OCI-LY7 (cell line): ENCODE measurements around the gene DNER. TPM values are rescaled to one million over a fixed set of nuclear protein-coding genes. Genes with fewer than 3 reads are reported as not detected.

Source experiments
- BruUV-seq: library from RNA; stranded (reverse); fragments of 400-500 nt; replicated peaks from 2 replicates; lab custom pipeline; 2021; lab: Mats Ljungman, UMichigan
- CTCF ChIA-PET: fragments of 300-600 bp; sonication (Branson Sonifier 250); formaldehyde crosslinking; loops from one replicate; lab custom pipeline; 2022; ENCODE audit warnings: antibody characterized with exemption; ENCODE audit not compliant: unreplicated experiment; lab: Charles Lee
- POLR2A ChIA-PET: fragments of 300-600 bp; sonication (Branson Sonifier 250); formaldehyde crosslinking; loops from one replicate; lab custom pipeline; 2022; ENCODE audit warnings: antibody characterized with exemption; lab: Charles Lee
- DNase-seq: peaks from one replicate; pipeline ENCODE4 v3.0.0-alpha.2; 2015; ENCODE audit warnings: low spot score
- H2AFZ ChIP-seq: fragments of 200-600 bp; sonication (generic), shearing (Covaris generic); 2 replicates; pipeline ENCODE4 v1.6.1; 2014; ENCODE audit warnings: mild to moderate bottlenecking, antibody characterized with exemption, low read length, moderate library complexity
- H3K27ac ChIP-seq: fragments of 200-600 bp; sonication (generic); 2 replicates; pipeline ENCODE4 v1.5.1; 2014; ENCODE audit warnings: mixed run types, low read depth, mild to moderate bottlenecking, moderate library complexity, low read length, inconsistent platforms; ENCODE audit not compliant: poor library complexity, severe bottlenecking
- H3K36me3 ChIP-seq: fragments of 200-600 bp; sonication (generic); 2 replicates; pipeline ENCODE4 v1.6.1; 2014; ENCODE audit warnings: mild to moderate bottlenecking, antibody characterized with exemption, low read length, moderate library complexity, mixed read lengths; ENCODE audit not compliant: insufficient read depth
- H3K4me1 ChIP-seq: fragments of 200-600 bp; sonication (generic); 2 replicates; pipeline ENCODE4 v1.5.1; 2014; ENCODE audit warnings: mild to moderate bottlenecking, low read length; ENCODE audit not compliant: insufficient read depth, poor library complexity, severe bottlenecking
- H3K4me2 ChIP-seq: fragments of 200-600 bp; sonication (generic); 2 replicates; pipeline ENCODE4 v1.6.1; 2014; ENCODE audit warnings: mild to moderate bottlenecking, low read length
- H3K4me3 ChIP-seq: fragments of 200-600 bp; sonication (generic); 2 replicates; pipeline ENCODE4 v1.5.1; 2014; ENCODE audit warnings: mild to moderate bottlenecking, low read depth, low read length; ENCODE audit not compliant: poor library complexity, severe bottlenecking
- H3K79me2 ChIP-seq: fragments of 200-600 bp; sonication (generic); 2 replicates; pipeline ENCODE4 v1.6.1; 2016; ENCODE audit warnings: low read depth, mild to moderate bottlenecking, low read length, moderate library complexity, mixed read lengths; ENCODE audit not compliant: insufficient read depth
- H3K9me2 ChIP-seq: fragments of 200-600 bp; sonication (generic); 2 replicates; pipeline ENCODE4 v1.6.1; 2016; ENCODE audit warnings: mild to moderate bottlenecking, low read length, mixed read lengths; ENCODE audit not compliant: insufficient read depth
- H3K9me3 ChIP-seq: fragments of 200-600 bp; sonication (generic); 2 replicates; pipeline ENCODE4 v1.6.1; 2014; ENCODE audit warnings: mild to moderate bottlenecking, mixed run types, low read length, mixed read lengths
- H4K20me1 ChIP-seq: fragments of 200-600 bp; sonication (generic); 2 replicates; pipeline ENCODE4 v1.6.1; 2014; ENCODE audit warnings: mild to moderate bottlenecking, antibody characterized with exemption, low read length, moderate library complexity, mixed read lengths; ENCODE audit not compliant: insufficient read depth
- CTCF ChIP-seq: fragments of 200-600 bp; sonication (generic); conservative IDR thresholded peaks from 2 replicates; pipeline ENCODE4 v1.5.1; 2014; ENCODE audit warnings: mild to moderate bottlenecking, antibody characterized with exemption, low read length, moderate library complexity, mixed read lengths
- EZH2phosphoT487 ChIP-seq: fragments of 200-600 bp; sonication (generic); IDR thresholded peaks from 2 replicates; pipeline ENCODE4 v1.6.1; 2018; ENCODE audit warnings: low read depth, borderline replicate concordance, mild to moderate bottlenecking, mixed run types, antibody characterized with exemption, low read length, moderate library complexity, mixed read lengths
- intact Hi-C: fragments of 100-400 bp; cut with micrococcal nuclease; formaldehyde crosslinking; loops from one replicate; pipeline ENCODE4 v1.10.0; 2022; ENCODE audit not compliant: unreplicated experiment
- total RNA-seq, 2 experiments: library from RNA; depleted of rRNA in 1 of 2; stranded (reverse); fragments of >200 nt in 1 of 2; shearing (Covaris generic) in 1 of 2; gene quantifications; 2 replicates each; pipeline ENCODE4 v1.2.3, GENCODE V29; 2014 to 2022

The DNER gene
- total RNA-seq, 2 experiments from 2014 or later, result not detected

GRCh38 chr2:229346816-229347540 lies 367.4 kb downstream of the DNER start:
- BruUV-seq, result no TSS peak
- POLR2A ChIA-PET, result interaction anchor here (0.6 kb wide), 1 partner anchor 1740 kb away, joined by 4 read pairs; no protein-coding TSS in a partner anchor

DNA sequence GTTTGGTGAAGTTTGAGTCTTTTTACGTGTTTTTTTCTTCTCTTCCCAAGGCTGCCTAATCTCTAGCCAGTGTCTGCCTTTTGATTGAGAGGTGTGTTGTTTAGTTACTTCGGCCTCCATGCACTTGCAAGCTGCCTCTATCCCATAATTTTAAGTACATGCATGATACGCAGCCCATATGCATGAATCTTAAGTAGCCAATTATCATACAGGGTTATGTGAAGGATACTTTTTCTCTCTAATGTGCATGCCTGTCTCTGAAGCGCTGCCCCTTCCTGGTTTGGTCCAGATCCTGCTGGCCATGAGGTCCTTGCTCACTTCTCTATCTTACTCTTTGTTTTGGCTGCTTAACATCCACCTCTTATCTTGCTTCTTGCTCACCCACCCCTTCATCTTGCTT lies 369.4 kb downstream of the DNER start:
- intact Hi-C loops, result no loop called here
- Histone ChIP-seq H2AFZ (no peak overlapping the region), H3K4me2 (no peak overlapping the region), H4K20me1 (no peaks in the 10 kb centered on the region), H3K4me3 (no peak overlapping the region), H3K9me3 (no peaks in the 10 kb centered on the region), H3K36me3 (no peaks in the 10 kb centered on the region), H3K27ac (no peak overlapping the region), H3K79me2 (no peaks in the 10 kb centered on the region), H3K4me1 (no peaks in the 10 kb centered on the region), H3K9me2 (no peaks in the 10 kb centered on the region; the same call in 1 of the 2 replicates)
- POLR2A ChIA-PET, result no interaction called here
- no peak for TF ChIP-seq CTCF
- no peak for TF ChIP-seq EZH2phosphoT487
- CTCF ChIA-PET, result no interaction called here
- BruUV-seq, result no TSS peak
- no peak for DNase-seq

More at GRCh38 chr2:229346816-229347540, 367.4 kb downstream of the DNER start:
- Histone ChIP-seq H3K27ac (no peak overlapping the region), H4K20me1 (no peaks in the 10 kb centered on the region), H3K36me3 (no peaks in the 10 kb centered on the region), H3K4me1 (no peaks in the 10 kb centered on the region), H3K4me3 (no peak overlapping the region), H3K9me3 (no peaks in the 10 kb centered on the region), H3K9me2 (no peaks in the 10 kb centered on the region; the same call in 1 of the 2 replicates), H2AFZ (no peak overlapping the region), H3K4me2 (no peak overlapping the region), H3K79me2 (no peaks in the 10 kb centered on the region)
- DNase-seq, result no peak
- intact Hi-C loops, result no loop called here
- CTCF ChIA-PET, result no interaction called here
- TF ChIP-seq CTCF, result no peak
- no peak for TF ChIP-seq EZH2phosphoT487

DNA sequence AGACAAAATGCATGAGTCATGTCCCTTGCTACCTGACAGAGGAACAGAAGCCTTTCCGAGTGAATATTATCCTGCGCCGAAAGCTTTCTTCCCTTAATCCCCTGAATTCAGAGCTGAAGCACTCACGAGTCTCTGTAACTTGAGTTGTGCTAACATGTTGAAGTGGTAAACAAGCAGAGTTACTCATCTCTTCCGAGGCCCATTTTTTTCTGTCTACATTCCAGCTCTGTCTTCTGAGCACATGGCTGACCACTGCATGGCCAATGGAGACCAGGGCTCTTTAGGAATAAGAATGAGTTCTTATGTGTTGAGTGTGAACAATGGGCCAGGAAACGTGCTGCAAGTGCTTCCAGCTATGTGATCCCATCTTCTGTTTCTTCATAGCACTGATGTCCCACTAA lies 370.2 kb downstream of the DNER start:
- BruUV-seq, result no TSS peak
- no peak for TF ChIP-seq CTCF
- no peak for TF ChIP-seq EZH2phosphoT487
- no peak overlapping the region for H2AFZ ChIP-seq
- no peaks in the 10 kb centered on the region for H3K36me3 ChIP-seq
- H3K27ac ChIP-seq, result no peak overlapping the region
- intact Hi-C loops, result no loop called here
- no peaks in the 10 kb centered on the region for H3K79me2 ChIP-seq
- ChIA-PET CTCF (no interaction called here), POLR2A (interaction anchor here (0.9 kb wide), 1 partner anchor 14 kb away, joined by 3 read pairs; no protein-coding TSS in a partner anchor)
- H3K4me3 ChIP-seq, result no peak overlapping the region
- no peak for DNase-seq
- H3K4me2 ChIP-seq, result no peak overlapping the region
- H4K20me1 ChIP-seq, result no peaks in the 10 kb centered on the region
- H3K9me2 ChIP-seq, result no peaks in the 10 kb centered on the region; the same call in 1 of the 2 replicates
- no peaks in the 10 kb centered on the region for H3K9me3 ChIP-seq
- no peaks in the 10 kb centered on the region for H3K4me1 ChIP-seq
